Medulla oblongata (tissue), 1 donor: ENCODE results near the gene CALHM3.

Experiments
- DNase-seq: peaks from one replicate; pipeline ENCODE4 v3.0.0-alpha.2; 2015; ENCODE audit errors: extremely low spot score

CALHM3 gene

DNA sequence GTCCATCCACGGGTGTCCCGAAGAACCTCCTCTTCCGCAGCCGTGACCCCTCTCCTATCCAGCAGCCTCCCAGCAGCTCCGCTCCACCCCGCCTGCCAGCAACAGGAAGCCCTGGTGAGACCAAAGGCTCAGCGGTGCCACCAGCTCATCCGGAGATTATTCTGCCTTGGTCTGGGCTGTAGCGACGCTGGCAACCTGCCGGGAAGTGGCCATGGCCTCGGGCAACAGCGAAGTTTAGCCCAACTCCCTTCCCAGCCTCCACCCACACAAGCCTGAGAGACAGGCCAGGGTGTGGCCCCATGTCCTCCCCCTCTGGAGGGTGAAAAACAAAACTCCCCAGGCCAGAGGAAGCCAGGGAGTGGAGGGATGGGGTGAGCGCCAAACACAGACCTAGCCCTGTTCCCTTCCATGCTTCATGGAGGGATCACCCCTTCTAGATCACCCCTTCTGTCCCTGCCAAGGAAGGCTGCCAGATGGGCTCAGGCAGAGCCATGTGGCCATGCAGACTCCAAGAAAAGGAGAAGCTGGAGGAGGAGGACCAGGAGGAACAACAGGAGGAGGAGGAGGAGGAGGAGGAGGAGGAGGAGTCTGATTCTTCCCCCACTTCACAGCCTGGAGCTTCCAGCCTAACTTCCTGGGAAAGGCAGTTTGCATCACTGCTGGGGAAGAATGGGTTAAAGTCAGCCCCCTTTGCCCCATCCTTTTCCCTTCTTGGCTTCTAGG is 27.8 kb downstream of the CALHM3 start:
- DNase-seq, result peak; percentile 51

GRCh38 chr10:103450201-103450695 is 28.8 kb downstream of the CALHM3 start:
- DNase-seq, result no peak

- no peak for DNase-seq
These were observed 29.6 kb downstream of the CALHM3 start for GRCh38 chr10:103449208-103450144.

- DNase-seq, result no peak
These were observed 30.3 kb downstream of the CALHM3 start for GRCh38 chr10:103448746-103449145.

GRCh38 chr10:103447187-103447586 is 31.9 kb downstream of the CALHM3 start:
- no peak for DNase-seq

DNA sequence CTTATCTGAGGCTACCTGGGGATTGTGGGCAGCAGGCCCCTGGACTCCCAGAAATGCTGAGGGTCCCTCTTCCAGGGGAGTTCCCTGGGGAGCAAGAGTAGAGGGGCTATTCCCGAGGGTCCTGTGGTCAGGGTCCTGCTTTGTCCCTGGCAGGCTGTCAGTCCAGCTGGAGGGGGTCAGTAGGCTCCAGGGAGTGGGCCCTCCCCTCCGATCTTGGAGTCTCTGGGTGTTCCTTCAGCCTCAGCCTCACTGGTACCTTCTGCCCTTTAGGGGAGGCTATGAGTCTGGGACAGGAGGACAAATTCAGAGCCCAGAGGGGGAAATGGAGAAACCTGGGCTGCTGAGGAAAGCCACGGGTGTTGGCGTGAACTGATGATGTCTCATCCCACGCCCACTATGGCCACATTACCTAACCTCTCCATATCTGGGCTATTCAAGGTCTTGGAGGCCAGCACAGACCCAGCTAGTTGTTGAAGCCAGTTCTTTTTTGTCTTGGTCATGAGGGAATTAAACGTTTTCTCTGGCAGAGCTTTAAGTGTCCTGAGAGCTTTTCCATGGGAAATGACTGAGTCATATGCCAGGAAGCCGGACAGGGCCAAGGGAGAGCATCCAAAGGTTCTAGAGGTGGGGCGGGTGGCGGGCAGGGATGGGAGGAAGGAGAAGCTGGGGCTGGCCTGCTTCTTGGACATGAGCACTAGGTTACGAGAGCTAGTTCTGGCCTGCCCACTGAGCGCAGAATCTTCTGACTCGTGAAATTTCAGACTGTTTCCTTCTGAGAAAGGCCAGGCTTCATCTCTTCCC is 33.1 kb downstream of the CALHM3 start:
- DNase-seq, result peak; percentile 63

DNA sequence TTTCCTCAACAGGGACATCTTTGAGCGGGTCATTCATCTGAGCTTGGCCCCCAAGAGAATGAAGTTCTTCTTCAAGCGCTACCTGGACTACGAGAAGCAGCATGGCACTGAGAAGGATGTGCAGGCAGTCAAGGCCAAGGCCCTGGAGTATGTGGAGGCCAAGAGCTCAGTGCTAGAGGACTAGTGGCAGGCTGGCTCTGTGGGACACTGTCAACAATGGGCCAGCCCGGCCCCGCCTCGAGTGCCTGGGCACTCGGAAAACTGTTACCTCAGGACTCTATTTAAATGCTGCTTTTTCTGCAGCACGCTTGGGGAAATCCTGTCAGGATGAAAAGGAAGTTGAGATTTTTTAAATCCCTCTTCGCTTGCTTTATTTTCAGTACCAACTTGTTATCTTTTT is 33.7 kb downstream of the CALHM3 start:
- DNase-seq, result no peak

DNA sequence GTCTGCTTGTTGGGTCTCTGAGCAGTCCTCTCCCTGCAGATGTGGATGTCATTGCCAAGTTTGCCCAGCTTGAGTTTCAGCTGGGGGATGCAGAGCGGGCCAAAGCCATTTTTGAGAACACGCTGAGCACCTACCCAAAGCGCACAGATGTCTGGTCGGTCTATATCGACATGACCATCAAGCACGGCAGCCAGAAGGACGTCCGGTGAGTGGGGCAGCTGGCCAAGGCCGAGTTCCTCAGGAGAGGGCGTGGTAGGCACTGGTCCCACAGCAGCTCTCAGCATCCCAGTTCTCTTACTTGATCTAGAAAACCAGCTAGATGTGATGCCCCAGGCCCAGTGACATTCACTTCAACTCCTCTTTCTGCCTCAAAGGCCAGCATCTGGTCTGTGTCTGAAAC is 34.6 kb downstream of the CALHM3 start:
- DNase-seq, result no peak

DNA sequence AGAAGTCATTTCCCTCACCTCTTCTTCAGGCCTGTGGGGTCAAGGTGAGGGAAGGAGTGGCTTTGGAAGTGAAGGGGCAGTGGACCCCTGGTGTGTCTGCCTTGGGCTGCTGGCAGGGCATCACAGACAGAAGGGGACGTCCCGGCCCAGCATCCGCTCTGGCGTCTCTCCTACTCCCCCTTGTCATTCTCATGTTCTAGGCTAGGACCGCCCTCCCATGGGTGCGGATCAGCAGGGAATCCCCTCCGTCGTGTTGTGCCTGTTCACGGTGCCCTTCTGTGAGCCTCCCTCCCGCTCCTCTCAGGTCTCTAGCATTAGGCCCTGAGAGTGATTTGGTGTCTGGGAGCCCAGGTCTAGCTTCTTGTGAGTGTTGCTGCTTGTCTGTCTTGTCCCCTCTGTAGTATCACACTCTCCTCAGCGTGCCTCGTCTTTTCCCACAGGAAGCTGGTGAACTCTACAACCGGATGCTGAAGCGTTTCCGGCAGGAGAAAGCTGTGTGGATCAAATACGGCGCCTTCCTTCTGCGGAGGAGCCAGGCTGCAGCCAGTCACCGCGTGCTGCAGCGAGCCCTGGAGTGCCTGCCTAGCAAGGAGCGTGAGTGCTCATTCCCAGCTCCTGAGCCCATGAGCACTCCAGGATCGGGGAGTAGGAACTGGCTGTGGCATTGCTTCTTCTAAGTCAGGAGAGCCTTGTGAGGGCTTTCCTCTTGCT is 35.4 kb downstream of the CALHM3 start:
- DNase-seq, result no peak

DNA sequence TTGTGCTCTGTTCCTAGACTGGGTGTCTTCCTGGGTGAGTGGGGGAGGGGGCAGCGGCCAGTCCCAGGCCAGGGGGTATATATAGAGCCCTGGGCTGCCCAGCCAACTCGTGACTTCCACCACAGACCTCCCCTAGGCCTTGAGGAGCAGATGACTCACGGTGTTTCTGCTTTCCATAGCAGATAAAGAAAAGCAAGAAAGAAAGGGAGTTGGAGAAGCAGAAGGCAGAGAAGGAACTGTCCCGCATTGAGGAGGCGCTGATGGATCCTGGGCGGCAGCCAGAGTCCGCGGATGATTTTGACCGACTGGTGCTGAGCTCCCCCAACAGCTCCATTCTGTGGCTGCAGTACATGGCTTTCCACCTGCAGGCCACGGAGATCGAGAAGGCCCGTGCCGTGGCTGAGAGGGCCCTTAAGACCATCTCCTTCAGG is 37.0 kb downstream of the CALHM3 start:
- peak; percentile 30 for DNase-seq

- no peak for DNase-seq
These were observed 37.4 kb downstream of the CALHM3 start for GRCh38 chr10:103441611-103442010.

DNA sequence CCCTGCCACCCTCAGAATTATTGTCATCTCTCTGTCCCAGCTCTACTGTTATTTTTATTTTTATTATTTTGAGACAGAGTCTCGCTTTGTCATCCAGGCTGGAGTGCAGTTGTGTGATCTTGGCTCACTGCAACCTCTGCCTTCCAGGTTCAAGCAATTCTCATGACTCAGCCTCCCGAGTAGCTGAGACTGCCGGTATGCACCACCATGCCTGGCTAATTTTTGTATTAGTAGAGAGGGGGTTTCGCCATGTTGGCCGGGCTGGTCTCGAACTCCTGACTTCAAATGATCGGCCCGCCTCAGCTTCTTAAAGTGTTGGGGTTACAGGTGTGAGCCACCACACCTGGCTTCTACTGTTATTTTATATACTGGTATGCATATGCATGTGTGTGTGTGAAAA is 37.8 kb downstream of the CALHM3 start:
- DNase-seq, result no peak

DNA sequence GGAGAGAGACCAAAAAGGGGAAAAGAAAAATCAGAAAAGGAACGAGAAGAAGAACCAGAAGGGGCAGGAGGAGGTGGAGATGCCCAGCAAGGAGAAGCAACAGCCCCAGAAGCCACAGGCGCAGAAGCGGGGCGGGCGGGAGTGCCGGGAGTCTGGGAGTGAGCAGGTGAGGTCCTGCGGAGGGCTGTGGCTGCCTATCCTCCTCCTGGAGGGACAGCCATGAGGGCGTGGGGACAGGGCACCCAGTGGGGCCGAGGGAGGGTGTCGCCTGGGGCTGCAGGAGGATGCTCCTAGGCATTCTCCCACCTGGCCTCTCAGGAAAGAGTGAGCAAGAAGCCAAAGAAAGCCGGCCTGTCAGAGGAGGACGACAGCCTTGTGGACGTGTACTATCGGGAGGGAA is 38.6 kb downstream of the CALHM3 start:
- no peak for DNase-seq

- DNase-seq, result no peak
These were observed 39.3 kb downstream of the CALHM3 start for GRCh38 chr10:103439776-103440175.

DNA sequence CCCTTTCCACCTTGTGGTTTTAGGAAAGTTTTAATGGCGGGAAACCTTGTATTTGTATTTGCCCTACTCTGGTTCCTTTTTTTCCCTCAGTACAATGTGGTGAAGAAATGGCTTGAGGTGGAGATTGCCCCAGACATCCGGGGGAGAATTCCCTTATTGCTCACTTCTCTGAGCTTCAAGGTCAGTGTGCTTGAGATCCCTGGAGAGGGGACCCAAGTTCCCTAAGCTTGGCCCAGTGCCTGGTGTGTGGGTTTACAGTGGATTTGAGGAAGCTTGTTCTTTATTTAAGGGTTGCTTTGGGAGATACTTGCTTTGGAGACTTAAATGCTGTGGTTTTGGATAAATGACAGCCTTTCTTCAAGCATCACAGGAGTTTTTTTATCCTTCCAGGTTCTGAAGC is 45.2 kb downstream of the CALHM3 start:
- DNase-seq, result no peak

GRCh38 chr10:103431902-103432301 is 47.1 kb downstream of the CALHM3 start:
- no peak for DNase-seq

- no peak for DNase-seq
These were observed 49.4 kb downstream of the CALHM3 start for GRCh38 chr10:103429647-103430046.

DNA sequence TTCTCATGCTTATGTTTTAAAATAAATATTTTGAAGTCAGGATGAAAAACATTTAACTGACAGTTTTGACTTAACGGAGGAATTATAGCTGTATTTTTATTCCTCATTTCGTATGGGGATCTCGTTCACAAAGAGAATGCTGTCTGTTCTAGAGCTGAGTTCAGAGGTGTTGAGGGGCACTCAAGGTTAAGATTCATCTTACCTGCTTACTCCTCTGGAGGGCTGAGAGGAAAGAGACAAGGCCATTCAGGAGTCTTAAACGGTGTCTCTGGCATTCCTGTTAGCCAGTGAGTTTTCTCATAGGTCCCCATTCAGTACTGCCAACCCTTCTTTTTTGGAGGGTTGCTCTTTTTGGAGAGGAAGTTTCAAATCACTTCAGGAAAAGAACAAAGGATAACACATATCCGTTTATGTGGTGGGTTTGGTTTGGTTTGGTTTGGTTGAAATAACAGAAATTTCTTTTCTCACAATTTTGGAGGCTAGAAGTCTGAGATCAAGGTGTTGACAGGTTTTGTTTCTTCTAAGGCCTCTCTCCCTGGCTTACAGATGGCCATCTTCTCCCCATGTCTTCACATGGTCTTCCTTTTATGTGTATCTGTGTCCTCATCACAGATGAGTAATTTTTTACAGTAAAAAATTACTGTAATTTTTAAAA is 49.9 kb downstream of the CALHM3 start:
- DNase-seq, result no peak

- DNase-seq, result no peak
These were observed 51.2 kb downstream of the CALHM3 start for GRCh38 chr10:103427866-103428265.

DNA sequence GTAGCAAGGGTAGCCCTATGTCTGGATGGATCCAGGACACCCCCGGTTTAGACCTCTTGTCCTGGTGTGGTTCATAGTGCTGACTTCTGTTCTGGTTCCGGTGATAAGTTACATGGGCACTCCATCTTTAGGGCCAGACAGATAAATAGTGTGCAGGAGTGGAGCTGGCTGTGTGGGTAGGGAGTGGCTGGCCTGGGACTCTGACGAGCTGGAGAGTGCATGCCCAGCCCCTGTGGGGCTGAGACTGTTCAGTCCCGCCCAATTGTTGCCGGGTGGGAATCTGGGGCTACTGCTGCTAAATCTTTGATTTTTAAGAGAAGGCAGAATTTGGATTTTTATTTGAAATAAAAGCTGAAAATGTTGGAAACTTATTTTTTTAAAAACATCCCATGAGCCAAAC is 55.3 kb downstream of the CALHM3 start:
- no peak for DNase-seq
